Prostate gland (tissue), 2 donors: Measurements from ENCODE around the gene TMC3. TPM values are rescaled to one million over a fixed set of nuclear protein-coding genes. Genes with fewer than 3 reads are reported as not detected.

ENCODE experiments used
- DNase-seq: peaks from one replicate; pipeline ENCODE4 v3.0.0-alpha.2; 2019; ENCODE audit warnings: low spot score
- H3K27ac ChIP-seq, 2 donors: fragments of 200-600 bp; sonication (generic); 2 replicates each; pipeline ENCODE4 v1.5.1; 2017 to 2019
- H3K27me3 ChIP-seq: fragments of 200-600 bp; sonication (generic); replicated peaks from 2 replicates; pipeline ENCODE4 v1.5.1; 2019; ENCODE audit not compliant: insufficient read depth
- H3K36me3 ChIP-seq, 2 donors: fragments of 200-600 bp; sonication (generic); 1 replicate in 1 of 2; 2 replicates in 1 of 2; pipeline versions ENCODE4 v1.5.1 to v1.8.1; 2017 to 2019
- H3K4me1 ChIP-seq: fragments of 200-600 bp; sonication (generic); replicated peaks from 2 replicates; pipeline ENCODE4 v1.5.1; 2019
- H3K4me3 ChIP-seq, 2 donors: fragments of 200-600 bp; sonication (generic); 2 replicates each; pipeline ENCODE4 v1.5.1; 2017 to 2019
- H3K9me3 ChIP-seq: fragments of 200-600 bp; sonication (generic); 2 replicates; pipeline ENCODE4 v1.5.1; 2017
- POLR2A ChIP-seq: fragments of 450-650 bp; IDR thresholded peaks from one replicate; pipeline ENCODE4 v1.6.1; 2016; ENCODE audit warnings: antibody characterized with exemption, mild to moderate bottlenecking
- POLR2AphosphoS5 ChIP-seq: sonication (generic); formaldehyde crosslinking; IDR thresholded peaks from one replicate; pipeline ENCODE4 v1.6.1; 2017; ENCODE audit warnings: antibody characterized with exemption
- WGBS: methylation state at CpG from one replicate; pipeline ENCODE4 v1.1.5; 2018; 5-methylcytosine and 5-hydroxymethylcytosine counted together
- intact Hi-C: fragments of 100-400 bp; cut with DNase I; formaldehyde crosslinking; loops from one replicate; pipeline ENCODE4 v1.14.2; 2022
- total RNA-seq, 2 donors: library from RNA; depleted of rRNA; stranded (reverse); fragments of >200 nt; gene quantifications; one replicate each; pipeline ENCODE4 v1.1.0, GENCODE V29; 2016
- TF ChIP-seq, protein P1 (sequence below), 4 experiments: fragments of 200-600 bp in 2 of 4; fragments of 450-650 bp in 2 of 4; sonication (generic) in 2 of 4; IDR thresholded peaks; 1 replicate in 3 of 4; 2 replicates in 1 of 4; pipeline ENCODE4 v1.5.1; 2016 to 2019; ENCODE audit warnings: antibody characterized with exemption in 4 of 4, mild to moderate bottlenecking in 2 of 4, moderate library complexity in 2 of 4

TMC3 gene
- total RNA-seq, 2 donors from 2014 or later, result 0.14 to 0.23 TPM

DNA sequence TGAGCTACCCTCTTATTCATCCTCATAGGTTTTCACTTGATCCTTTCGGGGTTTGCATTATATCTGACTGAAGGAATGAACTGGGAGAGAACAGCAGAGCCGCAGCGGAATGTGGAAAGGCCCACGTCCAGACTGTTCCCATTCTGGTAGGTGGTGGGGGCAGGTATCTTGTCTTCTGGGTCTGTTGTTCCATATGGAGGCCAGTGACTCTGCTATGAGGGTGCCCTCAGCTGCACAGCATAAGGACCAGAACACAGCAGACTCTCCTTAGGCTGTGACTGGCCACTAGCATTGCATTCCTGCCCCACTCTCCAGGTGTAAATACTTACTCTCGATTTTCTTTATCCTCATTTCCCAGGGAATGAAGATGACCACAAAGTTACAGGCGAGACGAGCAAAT lies 12.1 kb downstream of the TMC3 start:
- TF ChIP-seq POLR2A (no peak), POLR2AphosphoS5 (no peak)
- TF ChIP-seq, protein P1, sequence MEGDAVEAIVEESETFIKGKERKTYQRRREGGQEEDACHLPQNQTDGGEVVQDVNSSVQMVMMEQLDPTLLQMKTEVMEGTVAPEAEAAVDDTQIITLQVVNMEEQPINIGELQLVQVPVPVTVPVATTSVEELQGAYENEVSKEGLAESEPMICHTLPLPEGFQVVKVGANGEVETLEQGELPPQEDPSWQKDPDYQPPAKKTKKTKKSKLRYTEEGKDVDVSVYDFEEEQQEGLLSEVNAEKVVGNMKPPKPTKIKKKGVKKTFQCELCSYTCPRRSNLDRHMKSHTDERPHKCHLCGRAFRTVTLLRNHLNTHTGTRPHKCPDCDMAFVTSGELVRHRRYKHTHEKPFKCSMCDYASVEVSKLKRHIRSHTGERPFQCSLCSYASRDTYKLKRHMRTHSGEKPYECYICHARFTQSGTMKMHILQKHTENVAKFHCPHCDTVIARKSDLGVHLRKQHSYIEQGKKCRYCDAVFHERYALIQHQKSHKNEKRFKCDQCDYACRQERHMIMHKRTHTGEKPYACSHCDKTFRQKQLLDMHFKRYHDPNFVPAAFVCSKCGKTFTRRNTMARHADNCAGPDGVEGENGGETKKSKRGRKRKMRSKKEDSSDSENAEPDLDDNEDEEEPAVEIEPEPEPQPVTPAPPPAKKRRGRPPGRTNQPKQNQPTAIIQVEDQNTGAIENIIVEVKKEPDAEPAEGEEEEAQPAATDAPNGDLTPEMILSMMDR (IDR thresholded peaks at IDR 0.05), result no peak
- Histone ChIP-seq H3K27me3 (no peaks in the 10 kb centered on the region), H3K27ac (no peak overlapping the region), H3K36me3 (no peaks in the 10 kb centered on the region), H3K9me3 (no peaks in the 10 kb centered on the region), H3K4me1 (no peaks in the 10 kb centered on the region), H3K4me3 (no peak overlapping the region)
- intact Hi-C loops, result no loop called here
- no peak for DNase-seq
- 96% methylated on average over 7 of the region's 7 CpGs for WGBS

- Histone ChIP-seq H3K36me3 (no peaks in the 10 kb centered on the region), H3K9me3 (no peaks in the 10 kb centered on the region), H3K27ac (no peak overlapping the region), H3K27me3 (no peaks in the 10 kb centered on the region), H3K4me1 (no peaks in the 10 kb centered on the region), H3K4me3 (no peak overlapping the region)
- no peak for DNase-seq
- intact Hi-C loops, result no loop called here
- no peak for TF ChIP-seq POLR2AphosphoS5
- TF ChIP-seq, protein P1 (IDR thresholded peaks at IDR 0.05), result no peak
- TF ChIP-seq POLR2A, result no peak
- 90% methylated on average over 5 of the region's 5 CpGs for WGBS
Observed at GRCh38 chr15:81360491-81360890, 13.5 kb downstream of the TMC3 start.

DNA sequence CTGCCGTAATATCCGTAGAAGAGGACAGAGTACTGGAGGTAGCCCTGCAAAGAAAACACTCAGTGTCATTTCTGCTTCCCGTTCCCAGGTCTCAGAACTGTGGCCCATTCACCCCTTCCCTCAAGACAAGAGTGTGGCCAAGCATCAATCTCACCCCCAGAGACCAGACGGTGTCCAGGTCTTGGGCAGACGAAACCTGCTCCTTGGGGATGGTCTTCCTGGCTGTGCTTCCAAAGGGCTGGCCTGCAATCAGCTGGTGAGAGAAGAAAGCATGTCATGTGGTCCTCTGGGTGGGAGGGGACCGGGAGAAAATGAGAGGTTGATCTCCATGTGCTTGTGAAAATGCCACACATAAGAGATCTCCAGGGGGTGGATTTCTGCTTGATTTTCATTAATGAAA lies 15.8 kb downstream of the TMC3 start:
- no peaks in the 10 kb centered on the region for H3K4me1 ChIP-seq
- no peaks in the 10 kb centered on the region for H3K36me3 ChIP-seq
- no peaks in the 10 kb centered on the region for H3K9me3 ChIP-seq
- no peak for DNase-seq
- H3K27ac ChIP-seq, result no peak overlapping the region
- H3K27me3 ChIP-seq, result no peaks in the 10 kb centered on the region
- intact Hi-C loops, result no loop called here
- no peak overlapping the region for H3K4me3 ChIP-seq
- TF ChIP-seq, protein P1 (IDR thresholded peaks at IDR 0.05), result no peak
- TF ChIP-seq POLR2A (no peak), POLR2AphosphoS5 (no peak)
- 94% methylated on average over 6 of the region's 6 CpGs for WGBS

GRCh38 chr15:81357180-81357686 lies 16.8 kb downstream of the TMC3 start:
- 84% methylated on average over 6 of the region's 6 CpGs for WGBS
- no peak for DNase-seq
- intact Hi-C loops, result no loop called here

GRCh38 chr15:81356252-81356651 lies 17.8 kb downstream of the TMC3 start:
- WGBS, result 81% methylated on average over 5 of the region's 5 CpGs
- Histone ChIP-seq H3K9me3 (no peaks in the 10 kb centered on the region), H3K4me3 (no peak overlapping the region), H3K4me1 (no peaks in the 10 kb centered on the region), H3K27me3 (no peaks in the 10 kb centered on the region), H3K36me3 (no peaks in the 10 kb centered on the region), H3K27ac (no peak overlapping the region)
- TF ChIP-seq, protein P1 (IDR thresholded peaks at IDR 0.05), result no peak
- no peak for TF ChIP-seq POLR2AphosphoS5
- no peak for TF ChIP-seq POLR2A
- no peak for DNase-seq
- intact Hi-C loops, result no loop called here

More at GRCh38 chr15:81357180-81357686, 16.8 kb downstream of the TMC3 start:
- Histone ChIP-seq H3K27me3 (no peaks in the 10 kb centered on the region), H3K4me1 (no peaks in the 10 kb centered on the region), H3K9me3 (no peaks in the 10 kb centered on the region), H3K36me3 (no peaks in the 10 kb centered on the region), H3K27ac (no peak overlapping the region), H3K4me3 (no peak overlapping the region)
- TF ChIP-seq, protein P1 (IDR thresholded peaks at IDR 0.05), result no peak
- TF ChIP-seq POLR2AphosphoS5, result no peak
- no peak for TF ChIP-seq POLR2A
